GM23248 (cell line): ENCODE results near the gene RXRA. TPM values are rescaled to one million over a fixed set of nuclear protein-coding genes. Genes with fewer than 3 reads are reported as not detected.

Experiments
- DNase-seq: peaks from one replicate; pipeline ENCODE4 v3.0.0-alpha.2; 2015
- H2AFZ ChIP-seq: fragments of 200-600 bp; sonication (generic); 2 replicates; pipeline ENCODE4 v1.6.1; 2016; ENCODE audit warnings: antibody characterized with exemption
- H3F3A ChIP-seq: fragments of 200-600 bp; sonication (generic); 2 replicates; pipeline ENCODE4 v1.6.1; 2016; ENCODE audit warnings: mild to moderate bottlenecking, antibody characterized with exemption, mixed run types; ENCODE audit not compliant: insufficient read depth
- H3K27ac ChIP-seq: fragments of 200-600 bp; sonication (generic); 2 replicates; pipeline ENCODE4 v1.5.1; 2016; ENCODE audit warnings: mild to moderate bottlenecking
- H3K27me3 ChIP-seq: fragments of 200-600 bp; sonication (generic); replicated peaks from 2 replicates; pipeline ENCODE4 v1.6.1; 2016; ENCODE audit warnings: mild to moderate bottlenecking; ENCODE audit not compliant: insufficient read depth
- H3K36me3 ChIP-seq: fragments of 200-600 bp; sonication (generic); 2 replicates; pipeline ENCODE4 v1.6.1; 2016; ENCODE audit warnings: low read depth, mild to moderate bottlenecking
- H3K4me1 ChIP-seq: fragments of 200-600 bp; sonication (generic); 2 replicates; pipeline ENCODE4 v1.6.1; 2016; ENCODE audit warnings: mild to moderate bottlenecking; ENCODE audit not compliant: insufficient read depth
- H3K4me2 ChIP-seq: fragments of 200-600 bp; sonication (generic); one replicate; pipeline ENCODE4 v1.6.1; 2016; ENCODE audit warnings: mild to moderate bottlenecking; ENCODE audit not compliant: unreplicated experiment
- H3K4me3 ChIP-seq: fragments of 200-600 bp; sonication (generic); 2 replicates; pipeline ENCODE4 v1.5.1; 2016; ENCODE audit warnings: mild to moderate bottlenecking
- H3K79me2 ChIP-seq: fragments of 200-600 bp; sonication (generic); 2 replicates; pipeline ENCODE4 v1.6.1; 2016; ENCODE audit warnings: mild to moderate bottlenecking; ENCODE audit not compliant: insufficient read depth
- H3K9ac ChIP-seq: fragments of 200-600 bp; sonication (generic); 2 replicates; pipeline ENCODE4 v1.6.1; 2016; ENCODE audit warnings: mild to moderate bottlenecking
- H3K9me2 ChIP-seq: fragments of 200-600 bp; sonication (generic); 2 replicates; pipeline ENCODE4 v1.6.1; 2016; ENCODE audit warnings: mixed run types, mild to moderate bottlenecking, moderate library complexity; ENCODE audit not compliant: insufficient read depth
- H3K9me3 ChIP-seq: fragments of 200-600 bp; sonication (generic); one replicate; pipeline ENCODE4 v1.6.1; 2017; ENCODE audit warnings: low read depth
- H4K20me1 ChIP-seq: fragments of 200-600 bp; sonication (generic); 2 replicates; pipeline ENCODE4 v1.6.0; 2016; ENCODE audit not compliant: insufficient read depth
- EZH2 ChIP-seq: fragments of 200-600 bp; sonication (generic); IDR thresholded peaks from 2 replicates; pipeline ENCODE4 v1.6.1; 2018; ENCODE audit warnings: antibody characterized with exemption, mild to moderate bottlenecking; ENCODE audit not compliant: insufficient read depth, poor library complexity, severe bottlenecking
- EZH2phosphoT487 ChIP-seq: fragments of 200-600 bp; sonication (generic); IDR thresholded peaks from 2 replicates; pipeline ENCODE4 v1.6.1; 2018; ENCODE audit warnings: antibody characterized with exemption, moderate library complexity, mild to moderate bottlenecking, low read depth; ENCODE audit not compliant: insufficient read depth
- WGBS, 2 experiments: methylation state at CpG; one replicate each; pipeline ENCODE4 v1.1.6; 2015 to 2017; ENCODE audit warnings: low lambda C conversion rate in 2 of 2, low coverage in 1 of 2; ENCODE audit errors: missing lambda C conversion rate in 2 of 2; 5-methylcytosine and 5-hydroxymethylcytosine counted together
- in situ Hi-C: fragments of 300-500 bp; cut with MboI; formaldehyde crosslinking; loops from 2 replicates; pipeline ENCODE4 v1.15.0; 2020
- polyA plus RNA-seq: library from polyadenylated mRNA; unstranded; fragments of >200 nt; fragmentation: Nextera tagmentation; extraction: Ambion mirVana; gene quantifications from 2 replicates; pipeline ENCODE4 v1.2.1, GENCODE V29; 2016
- total RNA-seq: library from RNA; depleted of rRNA; stranded (reverse); fragments of >200 nt; shearing (Covaris generic); gene quantifications from 2 replicates; pipeline ENCODE4 v1.2.3, GENCODE V29; 2014

The RXRA gene
- total and polyA plus RNA-seq, 2 experiments from 2014 or later, result 3.9 to 34.8 TPM

GRCh38 chr9:134451700-134452458 is 125.6 kb downstream of the RXRA start:
- no peaks in the 10 kb centered on the region for H3K9me2 ChIP-seq
- no peak overlapping the region for H3K4me3 ChIP-seq
- no peak overlapping the region for H3K27ac ChIP-seq
- TF ChIP-seq EZH2, result no peak
- TF ChIP-seq EZH2phosphoT487, result no peak
- no peak overlapping the region for H2AFZ ChIP-seq
- no peaks in the 10 kb centered on the region for H3K9me3 ChIP-seq
- H3F3A ChIP-seq, result peaks cover 6% of the 10 kb centered on the region
- 92 to 100% methylated on average over 1 to 2 of the region's 2 CpGs for WGBS, 2 experiments
- no peaks in the 10 kb centered on the region for H3K36me3 ChIP-seq
- no peaks in the 10 kb centered on the region for H3K79me2 ChIP-seq
- no peaks in the 10 kb centered on the region for H3K27me3 ChIP-seq
- H3K9ac ChIP-seq, result no peak overlapping the region
- H3K4me1 ChIP-seq, result peaks cover 13% of the 10 kb centered on the region
- no peak for DNase-seq
- in situ Hi-C loops, result loop anchor here (25.0 kb wide), 1 partner anchor 210 kb away; no protein-coding TSS in a partner anchor
- no peaks in the 10 kb centered on the region for H4K20me1 ChIP-seq
- H3K4me2 ChIP-seq, result no peak overlapping the region

- H3K27me3 ChIP-seq, result no peaks in the 10 kb centered on the region
- no peak overlapping the region for H2AFZ ChIP-seq
- peaks cover 6% of the 10 kb centered on the region for H3F3A ChIP-seq
- TF ChIP-seq EZH2 (no peak), EZH2phosphoT487 (no peak)
- no peaks in the 10 kb centered on the region for H3K36me3 ChIP-seq
- no peak for DNase-seq
- no peak overlapping the region for H3K27ac ChIP-seq
- H3K4me1 ChIP-seq, result peaks cover 16% of the 10 kb centered on the region
- no peaks in the 10 kb centered on the region for H3K79me2 ChIP-seq
- H4K20me1 ChIP-seq, result no peaks in the 10 kb centered on the region
- in situ Hi-C loops, result loop anchor here (25.0 kb wide), 1 partner anchor 210 kb away; no protein-coding TSS in a partner anchor
- WGBS, 2 experiments, result 95 to 96% methylated on average over 4 of the region's 4 CpGs
- no peak overlapping the region for H3K9ac ChIP-seq
- H3K4me2 ChIP-seq, result no peak overlapping the region
- no peaks in the 10 kb centered on the region for H3K9me2 ChIP-seq
- no peaks in the 10 kb centered on the region for H3K9me3 ChIP-seq
- no peak overlapping the region for H3K4me3 ChIP-seq
These were observed 126.5 kb downstream of the RXRA start for GRCh38 chr9:134452728-134453127.

GRCh38 chr9:134453776-134454475 is 127.7 kb downstream of the RXRA start:
- no peak overlapping the region for H3K27ac ChIP-seq
- no peaks in the 10 kb centered on the region for H3K9me2 ChIP-seq
- H2AFZ ChIP-seq, result no peak overlapping the region
- no peak for DNase-seq
- H3K36me3 ChIP-seq, result no peaks in the 10 kb centered on the region
- no peak overlapping the region for H3K4me2 ChIP-seq
- H3K9me3 ChIP-seq, result no peaks in the 10 kb centered on the region
- H3K79me2 ChIP-seq, result no peaks in the 10 kb centered on the region
- no peaks in the 10 kb centered on the region for H3K27me3 ChIP-seq
- 92 to 93% methylated on average over 23 of the region's 23 CpGs for WGBS, 2 experiments
- TF ChIP-seq EZH2phosphoT487 (no peak), EZH2 (no peak)
- peaks cover 6% of the 10 kb centered on the region for H3F3A ChIP-seq
- no peak overlapping the region for H3K9ac ChIP-seq
- H3K4me1 ChIP-seq, result peaks cover 23% of the 10 kb centered on the region
- H4K20me1 ChIP-seq, result no peaks in the 10 kb centered on the region
- in situ Hi-C loops, result loop anchor here (25.0 kb wide), 1 partner anchor 208 kb away; no protein-coding TSS in a partner anchor
- H3K4me3 ChIP-seq, result no peak overlapping the region

- TF ChIP-seq EZH2 (no peak), EZH2phosphoT487 (no peak)
- H3K27me3 ChIP-seq, result no peaks in the 10 kb centered on the region
- H2AFZ ChIP-seq, result no peak overlapping the region
- no peak overlapping the region for H3K9ac ChIP-seq
- H3K36me3 ChIP-seq, result no peaks in the 10 kb centered on the region
- DNase-seq, result no peak
- H3K9me2 ChIP-seq, result no peaks in the 10 kb centered on the region
- in situ Hi-C loops, result loop anchor here (25.0 kb wide), 1 partner anchor 208 kb away; no protein-coding TSS in a partner anchor
- no peak overlapping the region for H3K4me3 ChIP-seq
- H3K27ac ChIP-seq, result no peak overlapping the region
- no peaks in the 10 kb centered on the region for H3K79me2 ChIP-seq
- peaks cover 6% of the 10 kb centered on the region for H3F3A ChIP-seq
- 77 to 82% methylated on average over 5 of the region's 5 CpGs for WGBS, 2 experiments
- H3K9me3 ChIP-seq, result no peaks in the 10 kb centered on the region
- H3K4me1 ChIP-seq, result peaks cover 23% of the 10 kb centered on the region
- H4K20me1 ChIP-seq, result no peaks in the 10 kb centered on the region
- H3K4me2 ChIP-seq, result no peak overlapping the region
These were observed 128.2 kb downstream of the RXRA start for GRCh38 chr9:134454476-134454857.
